Vagina (tissue), 2 donors: Measurements from ENCODE around the gene SMARCAL1.

ENCODE experiments used
- POLR2A ChIP-seq, 2 donors: fragments of 450-650 bp; IDR thresholded peaks; one replicate each; pipeline ENCODE4 v1.6.1; 2017; ENCODE audit warnings: antibody characterized with exemption in 2 of 2, mild to moderate bottlenecking in 2 of 2, moderate library complexity in 2 of 2
- TF ChIP-seq, protein P1 (sequence below), 3 experiments: fragments of 450-650 bp in 2 of 3; fragments of 200-600 bp in 1 of 3; sonication (generic) in 1 of 3; IDR thresholded peaks; one replicate each; pipeline ENCODE4 v1.5.1; 2017 to 2019; ENCODE audit warnings: antibody characterized with exemption in 3 of 3, mild to moderate bottlenecking in 2 of 3, moderate library complexity in 2 of 3

DNA sequence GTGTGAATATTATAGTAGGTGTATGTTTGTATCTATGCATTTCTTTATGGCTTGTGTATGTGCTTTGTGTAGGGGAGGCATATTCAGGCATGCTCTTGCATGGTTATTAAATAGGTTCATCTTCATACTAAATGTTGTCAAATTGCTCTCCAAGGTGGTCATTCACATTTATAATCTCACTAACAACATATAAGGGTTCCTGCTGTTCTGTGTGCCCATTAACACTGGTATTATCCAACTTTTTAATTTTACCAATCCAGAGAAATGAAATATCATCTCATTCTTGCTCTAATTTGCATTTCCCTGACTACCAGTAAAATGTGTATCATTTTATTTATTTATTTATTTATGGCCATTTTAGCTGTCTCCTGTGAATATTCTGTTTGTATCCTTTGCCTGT lies 57.4 kb downstream of the SMARCAL1 start:
- TF ChIP-seq, protein P1, sequence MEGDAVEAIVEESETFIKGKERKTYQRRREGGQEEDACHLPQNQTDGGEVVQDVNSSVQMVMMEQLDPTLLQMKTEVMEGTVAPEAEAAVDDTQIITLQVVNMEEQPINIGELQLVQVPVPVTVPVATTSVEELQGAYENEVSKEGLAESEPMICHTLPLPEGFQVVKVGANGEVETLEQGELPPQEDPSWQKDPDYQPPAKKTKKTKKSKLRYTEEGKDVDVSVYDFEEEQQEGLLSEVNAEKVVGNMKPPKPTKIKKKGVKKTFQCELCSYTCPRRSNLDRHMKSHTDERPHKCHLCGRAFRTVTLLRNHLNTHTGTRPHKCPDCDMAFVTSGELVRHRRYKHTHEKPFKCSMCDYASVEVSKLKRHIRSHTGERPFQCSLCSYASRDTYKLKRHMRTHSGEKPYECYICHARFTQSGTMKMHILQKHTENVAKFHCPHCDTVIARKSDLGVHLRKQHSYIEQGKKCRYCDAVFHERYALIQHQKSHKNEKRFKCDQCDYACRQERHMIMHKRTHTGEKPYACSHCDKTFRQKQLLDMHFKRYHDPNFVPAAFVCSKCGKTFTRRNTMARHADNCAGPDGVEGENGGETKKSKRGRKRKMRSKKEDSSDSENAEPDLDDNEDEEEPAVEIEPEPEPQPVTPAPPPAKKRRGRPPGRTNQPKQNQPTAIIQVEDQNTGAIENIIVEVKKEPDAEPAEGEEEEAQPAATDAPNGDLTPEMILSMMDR (IDR thresholded peaks at IDR 0.05) = no peak
- no peak for TF ChIP-seq POLR2A (IDR thresholded peaks at IDR 0.05)
